ENCODE measurements around the gene DEFB132. TPM values are rescaled to one million over a fixed set of nuclear protein-coding genes. Genes with fewer than 3 reads are reported as not detected.

DEFB132 gene
- total and polyA plus RNA-seq, 2 of the 13 experiments (the other 11 are each of a cell fraction or from before 2014, with no cell fraction given), result not detected

- TF ChIP-seq, protein P1, sequence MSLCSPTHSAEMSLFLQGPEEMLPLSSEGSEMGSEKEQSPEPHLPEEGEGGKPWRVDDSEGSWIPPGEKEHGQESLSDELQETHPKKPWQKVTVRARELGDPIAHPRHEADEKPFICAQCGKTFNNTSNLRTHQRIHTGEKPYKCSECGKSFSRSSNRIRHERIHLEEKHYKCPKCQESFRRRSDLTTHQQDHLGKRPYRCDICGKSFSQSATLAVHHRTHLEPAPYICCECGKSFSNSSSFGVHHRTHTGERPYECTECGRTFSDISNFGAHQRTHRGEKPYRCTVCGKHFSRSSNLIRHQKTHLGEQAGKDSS (CRISPR knock-in tag; IDR thresholded peaks at IDR 0.05; ENCODE audit: borderline replicate concordance, low read depth), result no peak
- TF ChIP-seq ZC3H4 (CRISPR knock-in tag; IDR thresholded peaks at IDR 0.05; ENCODE audit: borderline replicate concordance) (no peak), TEAD3 (CRISPR knock-in tag; optimal IDR thresholded peaks at IDR 0.05; ENCODE audit: borderline replicate concordance) (no peak), ZNF333 (CRISPR knock-in tag; IDR thresholded peaks at IDR 0.05; ENCODE audit: borderline replicate concordance) (peak; percentile 97; the same call in 1 of the 2 replicates), ZNF557 (CRISPR knock-in tag; IDR thresholded peaks at IDR 0.05) (no peak), ZNF34 (CRISPR knock-in tag; IDR thresholded peaks at IDR 0.05; ENCODE audit: borderline replicate concordance) (no peak), DNMT3B (CRISPR knock-in tag; conservative IDR thresholded peaks at IDR 0.05) (no peak), ZSCAN31 (CRISPR knock-in tag; IDR thresholded peaks at IDR 0.05; ENCODE audit: low read depth) (no peak), ZNF550 (CRISPR knock-in tag; IDR thresholded peaks at IDR 0.05; ENCODE audit: borderline replicate concordance) (no peak), ZNF784 (CRISPR knock-in tag; IDR thresholded peaks at IDR 0.05; ENCODE audit: borderline replicate concordance) (no peak), ZIK1 (CRISPR knock-in tag; IDR thresholded peaks at IDR 0.05; ENCODE audit: borderline replicate concordance, low read depth) (no peak), EHMT2 (IDR thresholded peaks at IDR 0.05; ENCODE audit: borderline replicate concordance, low read depth, low read length) (0 out of 2 replicates have a peak, but pooled peaks have one; percentile 52), CEBPZ (IDR thresholded peaks at IDR 0.05; ENCODE audit: low read length) (no peak), XRCC5 (optimal IDR thresholded peaks at IDR 0.05; ENCODE audit: low read length) (no peak), ZNF354B (CRISPR knock-in tag; IDR thresholded peaks at IDR 0.05) (peak; percentile 78; the same call in 1 of the 2 replicates), HMGXB4 (CRISPR knock-in tag; IDR thresholded peaks at IDR 0.05; ENCODE audit: borderline replicate concordance in 1 of 2, low read depth in 1 of 2) (no peak)
- TF ChIP-seq, protein P2, sequence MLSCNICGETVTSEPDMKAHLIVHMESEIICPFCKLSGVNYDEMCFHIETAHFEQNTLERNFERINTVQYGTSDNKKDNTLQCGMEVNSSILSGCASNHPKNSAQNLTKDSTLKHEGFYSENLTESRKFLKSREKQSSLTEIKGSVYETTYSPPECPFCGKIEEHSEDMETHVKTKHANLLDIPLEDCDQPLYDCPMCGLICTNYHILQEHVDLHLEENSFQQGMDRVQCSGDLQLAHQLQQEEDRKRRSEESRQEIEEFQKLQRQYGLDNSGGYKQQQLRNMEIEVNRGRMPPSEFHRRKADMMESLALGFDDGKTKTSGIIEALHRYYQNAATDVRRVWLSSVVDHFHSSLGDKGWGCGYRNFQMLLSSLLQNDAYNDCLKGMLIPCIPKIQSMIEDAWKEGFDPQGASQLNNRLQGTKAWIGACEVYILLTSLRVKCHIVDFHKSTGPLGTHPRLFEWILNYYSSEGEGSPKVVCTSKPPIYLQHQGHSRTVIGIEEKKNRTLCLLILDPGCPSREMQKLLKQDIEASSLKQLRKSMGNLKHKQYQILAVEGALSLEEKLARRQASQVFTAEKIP (CRISPR knock-in tag; IDR thresholded peaks at IDR 0.05; ENCODE audit: borderline replicate concordance), result no peak
- TF ChIP-seq, protein P3, sequence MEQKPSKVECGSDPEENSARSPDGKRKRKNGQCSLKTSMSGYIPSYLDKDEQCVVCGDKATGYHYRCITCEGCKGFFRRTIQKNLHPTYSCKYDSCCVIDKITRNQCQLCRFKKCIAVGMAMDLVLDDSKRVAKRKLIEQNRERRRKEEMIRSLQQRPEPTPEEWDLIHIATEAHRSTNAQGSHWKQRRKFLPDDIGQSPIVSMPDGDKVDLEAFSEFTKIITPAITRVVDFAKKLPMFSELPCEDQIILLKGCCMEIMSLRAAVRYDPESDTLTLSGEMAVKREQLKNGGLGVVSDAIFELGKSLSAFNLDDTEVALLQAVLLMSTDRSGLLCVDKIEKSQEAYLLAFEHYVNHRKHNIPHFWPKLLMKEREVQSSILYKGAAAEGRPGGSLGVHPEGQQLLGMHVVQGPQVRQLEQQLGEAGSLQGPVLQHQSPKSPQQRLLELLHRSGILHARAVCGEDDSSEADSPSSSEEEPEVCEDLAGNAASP (CRISPR knock-in tag; IDR thresholded peaks at IDR 0.05; ENCODE audit: borderline replicate concordance), result no peak
Observed at GRCh38 chr20:288956-289692, 31.6 kb downstream of the DEFB132 start (continued).

All from HepG2 (cell line).